Adipocyte (in vitro differentiated cells): ENCODE measurements around the gene ALG1L2.
"Not testable (repeated sequence)": the region's sequence is repeated elsewhere in the genome, so short reads cannot be mapped to it uniquely, and the experiment has no call there.

Experiments
- DNase-seq: peaks from one replicate; pipeline ENCODE4 v3.0.0-alpha.2; 2015; ENCODE audit warnings: low read depth
- H3K27me3 ChIP-seq: replicated peaks from 2 replicates; pipeline ENCODE4 v1.7.0; 2013; ENCODE audit warnings: mild to moderate bottlenecking, low read length, moderate library complexity; ENCODE audit not compliant: control insufficient read depth, insufficient read depth
- H3K36me3 ChIP-seq: 2 replicates; pipeline ENCODE4 v1.7.0; 2013; ENCODE audit warnings: low read length, mild to moderate bottlenecking, moderate library complexity; ENCODE audit not compliant: control insufficient read depth, insufficient read depth, severe bottlenecking
- H3K4me1 ChIP-seq: 2 replicates; pipeline ENCODE4 v1.7.0; 2013; ENCODE audit warnings: mild to moderate bottlenecking, low read length, moderate library complexity; ENCODE audit not compliant: control insufficient read depth, insufficient read depth
- H3K4me3 ChIP-seq: 2 replicates; pipeline ENCODE4 v1.7.0; 2013; ENCODE audit warnings: mild to moderate bottlenecking, low read length, moderate library complexity
- H3K9ac ChIP-seq: 2 replicates; pipeline ENCODE4 v1.7.0; 2013; ENCODE audit warnings: mild to moderate bottlenecking, low read length, moderate library complexity
- H3K9me3 ChIP-seq: 2 replicates; pipeline ENCODE4 v1.7.0; 2013; ENCODE audit warnings: mild to moderate bottlenecking, low read length, moderate library complexity; ENCODE audit not compliant: control insufficient read depth

ALG1L2 gene, protein sequence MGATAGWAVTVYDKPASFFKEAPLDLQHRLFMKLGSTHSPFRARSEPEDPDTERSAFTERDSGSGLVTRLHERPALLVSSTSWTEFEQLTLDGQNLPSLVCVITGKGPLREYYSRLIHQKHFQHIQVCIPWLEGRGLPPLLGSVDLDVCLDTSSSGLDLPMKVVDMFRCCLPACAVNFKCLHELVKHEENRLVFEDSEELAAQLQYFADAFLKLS

DNA sequence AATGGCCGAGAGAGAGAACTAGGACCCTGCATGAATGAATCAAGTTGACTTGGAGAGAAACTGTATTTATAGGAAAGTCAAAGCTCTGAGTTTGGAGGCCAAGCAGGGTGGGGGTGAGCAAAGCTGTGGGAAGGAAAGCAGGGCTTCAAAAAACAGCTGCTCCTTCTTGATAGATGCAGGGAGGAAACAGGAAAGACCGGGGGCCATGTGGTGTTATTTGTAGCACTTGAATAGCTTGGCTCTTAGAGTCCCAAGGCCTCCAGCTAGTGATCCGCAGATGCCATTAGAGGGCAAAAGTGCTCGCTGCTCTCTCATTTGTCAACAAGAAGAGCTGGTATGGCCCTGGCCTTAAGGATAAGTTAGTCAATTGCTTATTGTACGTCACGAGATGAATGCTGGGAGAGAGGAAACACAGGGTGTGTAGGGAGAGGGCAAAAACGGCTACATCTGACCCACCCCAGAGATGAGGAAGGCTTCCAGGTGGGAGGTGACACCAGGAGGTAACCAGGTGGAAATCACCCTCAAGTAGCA, at the start of gene ALG1L2:
Gene ALG1L2, plus strand, starts transcription at position 481 of the 531 bp plus-strand sequence. CDS start 186 bp downstream, outside the sequence.
- H3K27me3 ChIP-seq, result peaks cover 6% of the 10 kb centered on the region
- H3K4me1 ChIP-seq, result peaks cover 3% of the 10 kb centered on the region
- H3K9me3 ChIP-seq, result no peaks in the 10 kb centered on the region
- no peaks in the 10 kb centered on the region for H3K36me3 ChIP-seq
- H3K4me3 ChIP-seq, result no peak within 1 kb of the TSS
- DNase-seq, result no peak
- no peak within 1 kb of the TSS for H3K9ac ChIP-seq

DNA sequence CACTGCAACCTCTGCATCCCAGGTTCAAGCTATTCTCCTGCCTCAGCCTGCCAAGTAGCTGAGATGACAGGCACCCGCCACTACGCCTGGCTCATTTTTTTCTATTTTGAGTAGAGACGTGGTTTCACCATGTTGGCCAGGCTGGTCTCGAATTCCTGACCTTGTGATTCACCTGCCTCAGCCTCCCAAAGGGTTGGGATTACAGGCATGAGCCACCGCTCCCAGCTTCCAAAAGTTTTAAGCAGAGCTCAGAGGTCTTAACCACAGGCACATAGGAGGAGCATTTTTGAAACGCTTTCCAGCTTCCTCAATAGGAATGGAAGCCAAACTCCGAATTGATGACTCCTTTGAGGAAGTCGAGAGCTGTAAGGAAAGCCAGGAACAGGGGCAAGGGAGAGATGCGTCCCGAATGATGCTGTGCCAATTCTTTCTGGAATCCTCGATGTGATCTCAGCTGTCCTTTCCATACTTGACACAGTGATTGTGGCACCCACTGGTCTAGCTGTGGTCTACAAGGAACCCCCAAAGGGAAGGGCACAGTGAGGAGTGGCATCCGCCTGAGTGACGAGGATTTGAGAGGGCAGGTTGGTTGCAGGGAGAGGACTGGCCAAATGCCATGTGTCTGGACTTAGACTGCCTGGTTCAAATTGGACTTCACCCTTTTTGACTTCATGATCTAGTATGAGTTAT, 44.4 kb upstream of the ALG1L2 start:
- not testable (repeated sequence) for H3K9ac ChIP-seq, H3K4me3 ChIP-seq, DNase-seq, H3K36me3 ChIP-seq, H3K4me1 ChIP-seq, H3K27me3 ChIP-seq, H3K9me3 ChIP-seq

DNA sequence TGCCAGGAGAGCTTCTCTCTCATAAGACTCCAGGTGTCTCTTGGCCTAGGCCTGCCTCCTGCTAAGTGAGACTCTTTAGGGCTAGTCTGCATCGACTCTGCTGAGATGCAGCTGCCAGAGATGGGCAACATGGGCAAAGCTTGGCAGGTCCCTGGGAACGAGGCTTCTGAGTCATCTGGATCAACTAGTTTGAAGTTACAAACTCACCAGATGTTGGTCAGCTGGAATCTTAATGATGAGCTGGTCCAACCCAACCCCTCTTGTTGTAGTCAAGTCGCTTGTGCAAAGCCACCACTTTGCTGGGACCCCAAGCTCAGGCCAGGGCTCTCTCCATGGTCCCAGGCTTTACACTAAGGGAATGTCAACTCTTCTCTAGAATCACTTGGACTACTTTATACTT, 38.9 kb upstream of the ALG1L2 start:
- H3K36me3 ChIP-seq, H3K9me3 ChIP-seq: not testable (repeated sequence)
- DNase-seq, result peak; percentile 20

DNA sequence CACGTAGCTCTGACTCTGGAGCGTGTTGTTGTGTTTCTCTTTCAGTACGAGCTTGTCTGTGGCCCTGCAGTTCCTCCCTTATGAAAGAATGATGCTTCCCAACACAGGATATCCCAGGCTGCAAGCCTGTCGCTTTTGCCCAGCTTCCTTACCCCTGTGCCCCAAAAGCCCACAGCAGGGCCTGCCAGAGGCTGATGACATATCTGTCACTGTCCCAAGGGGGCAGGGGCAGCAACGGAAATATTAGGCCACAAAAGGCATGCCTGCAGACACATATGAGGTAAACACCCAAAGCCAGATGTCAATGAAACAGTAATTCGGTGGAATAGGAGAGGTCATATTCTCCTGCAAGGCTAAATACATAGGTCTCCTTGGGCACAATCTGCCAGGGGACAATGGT, 38.0 kb upstream of the ALG1L2 start:
- H3K27me3 ChIP-seq, H3K4me3 ChIP-seq, DNase-seq, H3K9ac ChIP-seq, H3K9me3 ChIP-seq, H3K36me3 ChIP-seq, H3K4me1 ChIP-seq: not testable (repeated sequence)

More for the DNA sequence above, 38.9 kb upstream of the ALG1L2 start:
- H3K27me3 ChIP-seq, H3K4me1 ChIP-seq, H3K4me3 ChIP-seq, H3K9ac ChIP-seq: not testable (repeated sequence)

DNA sequence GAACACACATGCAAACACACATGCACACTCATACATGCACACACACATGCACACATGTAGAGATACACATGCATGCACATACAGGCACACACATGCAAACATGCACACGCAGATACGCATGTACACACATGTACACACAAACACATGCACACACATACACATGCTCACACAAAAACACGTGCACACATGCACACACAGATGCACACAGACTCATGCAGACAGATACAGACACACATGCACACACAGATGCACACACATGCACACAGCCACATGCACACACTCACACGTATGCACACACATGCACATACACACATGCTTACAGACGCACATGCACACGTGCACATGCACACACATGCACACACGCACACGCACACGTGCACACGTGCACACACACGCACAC, 37.3 kb upstream of the ALG1L2 start:
- no peaks in the 10 kb centered on the region for H3K36me3 ChIP-seq
- no peaks in the 10 kb centered on the region for H3K27me3 ChIP-seq
- no peak overlapping the region for H3K9ac ChIP-seq
- no peaks in the 10 kb centered on the region for H3K9me3 ChIP-seq
- H3K4me3 ChIP-seq, result no peak overlapping the region
- DNase-seq, result no peak
- peaks cover 6% of the 10 kb centered on the region for H3K4me1 ChIP-seq

DNA sequence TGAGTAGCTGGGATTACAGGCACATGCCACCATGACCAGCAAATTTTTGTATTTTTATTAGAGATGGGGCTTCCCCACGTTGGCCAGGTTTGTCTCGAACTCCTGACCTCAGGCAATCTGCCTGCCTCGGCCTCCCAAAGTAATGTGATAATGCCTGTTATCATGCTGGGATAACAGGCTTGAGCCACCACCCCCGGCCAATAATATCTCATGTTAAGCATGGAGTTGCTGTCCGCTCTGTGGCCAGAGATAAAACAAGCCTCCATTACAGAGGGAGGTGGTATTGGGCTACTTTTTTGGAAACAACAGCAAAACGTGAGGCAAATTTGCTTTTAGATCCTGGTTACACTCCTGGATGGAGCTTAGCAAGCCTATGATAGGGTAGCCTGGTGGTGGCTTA, 32.9 kb upstream of the ALG1L2 start:
- Histone ChIP-seq H3K36me3 (no peaks in the 10 kb centered on the region), H3K4me1 (peaks cover 10% of the 10 kb centered on the region), H3K4me3 (no peak overlapping the region), H3K9me3 (no peaks in the 10 kb centered on the region), H3K27me3 (no peaks in the 10 kb centered on the region), H3K9ac (no peak overlapping the region)
- DNase-seq, result no peak

DNA sequence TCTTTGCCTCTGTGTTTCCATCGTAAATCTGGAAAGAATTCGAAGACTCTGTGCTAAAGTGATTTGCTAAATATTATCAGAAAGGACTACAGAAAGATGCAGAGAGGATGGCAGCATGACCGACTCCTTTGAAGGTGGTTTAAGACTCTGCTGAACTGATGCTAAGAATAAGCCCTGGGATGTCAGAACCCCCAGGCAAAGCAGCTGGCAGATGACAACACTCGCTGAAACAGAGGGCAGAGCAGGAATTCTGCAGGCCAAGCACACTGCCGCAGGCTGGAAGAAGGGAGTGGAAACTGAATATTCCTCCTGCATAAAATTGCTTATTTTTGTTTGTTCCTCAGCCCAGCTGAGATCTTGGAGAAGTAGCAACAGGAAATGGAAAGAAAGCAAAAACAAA, 29.3 kb upstream of the ALG1L2 start:
- not testable (repeated sequence) for H3K9me3 ChIP-seq, DNase-seq, H3K36me3 ChIP-seq, H3K9ac ChIP-seq, H3K4me3 ChIP-seq, H3K27me3 ChIP-seq, H3K4me1 ChIP-seq

DNA sequence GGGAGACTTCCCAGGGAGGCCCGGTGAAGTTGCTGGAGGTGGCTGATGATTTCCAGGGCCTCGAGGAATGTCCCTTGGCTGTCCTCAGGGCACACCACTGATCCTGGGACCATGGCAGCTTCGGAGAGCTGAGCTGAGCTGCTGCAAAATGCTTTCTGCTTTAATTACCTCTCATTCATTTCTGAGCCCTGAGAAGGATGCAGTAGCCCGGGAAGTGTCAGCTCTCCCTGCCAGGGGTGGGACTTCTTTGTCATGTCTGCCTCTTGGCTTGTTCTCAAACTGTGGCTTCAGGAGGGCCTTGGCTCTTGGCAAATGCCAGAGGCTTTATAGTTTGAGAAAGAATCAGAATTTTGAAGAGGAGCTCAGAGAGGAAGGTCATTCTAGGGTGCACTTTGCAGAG, 28.7 kb upstream of the ALG1L2 start:
- H3K9ac ChIP-seq, H3K27me3 ChIP-seq, H3K36me3 ChIP-seq, H3K9me3 ChIP-seq, H3K4me1 ChIP-seq, H3K4me3 ChIP-seq, DNase-seq: not testable (repeated sequence)

DNA sequence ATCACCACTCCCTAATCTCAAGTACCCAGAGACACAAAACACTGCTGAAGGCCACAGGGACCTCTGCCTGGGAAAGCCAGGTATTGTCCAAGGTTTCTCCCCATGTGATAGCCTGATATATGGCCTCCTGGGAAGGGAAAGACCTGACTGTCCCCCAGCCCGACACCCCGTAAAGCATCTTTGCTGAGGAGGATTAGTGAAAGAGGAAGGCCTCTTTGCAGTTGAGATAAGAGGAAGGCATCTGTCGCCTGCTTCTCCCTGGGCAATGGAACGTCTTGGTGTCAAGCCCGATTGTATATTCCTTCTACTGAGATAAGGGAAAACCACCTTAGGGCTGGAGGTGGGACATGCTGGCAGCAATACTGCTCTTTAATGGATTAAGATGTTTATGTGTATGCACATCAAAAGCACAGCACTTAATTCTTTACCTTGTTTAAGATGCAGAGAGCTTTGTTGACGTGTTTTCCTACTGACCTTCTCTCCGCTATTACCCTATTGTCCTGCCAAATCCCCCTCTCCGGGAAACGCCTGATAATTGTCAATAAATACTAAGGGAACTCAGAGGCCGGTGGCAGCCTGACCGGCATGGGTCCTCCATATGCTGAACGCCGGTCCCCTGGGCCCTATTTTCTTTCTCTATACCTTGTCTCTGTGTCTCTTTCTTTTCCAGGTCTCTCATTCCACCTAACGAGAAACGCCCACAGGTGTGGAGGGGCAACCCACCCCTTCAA, 23.9 kb upstream of the ALG1L2 start:
- H3K9me3 ChIP-seq, H3K27me3 ChIP-seq, DNase-seq, H3K9ac ChIP-seq, H3K36me3 ChIP-seq, H3K4me1 ChIP-seq, H3K4me3 ChIP-seq: not testable (repeated sequence)

DNA sequence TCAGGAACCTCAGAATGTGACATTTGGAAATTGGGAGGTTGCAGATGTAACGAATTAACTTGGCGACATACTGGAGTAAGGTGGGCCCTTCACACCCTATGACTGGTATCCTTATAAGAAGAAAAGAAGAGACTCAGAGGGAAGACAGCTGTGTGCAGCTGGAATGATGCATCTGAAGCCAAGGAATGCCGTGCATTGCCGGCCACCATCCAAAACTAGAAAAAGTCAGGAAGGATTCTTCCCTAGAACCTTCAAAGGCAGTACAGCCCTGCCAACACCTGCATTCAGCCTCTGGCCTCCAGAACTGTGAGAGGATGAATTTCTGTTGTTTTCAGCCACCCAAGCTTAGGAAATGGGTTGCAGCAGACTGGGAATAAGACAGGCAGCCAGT, 23.4 kb upstream of the ALG1L2 start:
- H3K9ac ChIP-seq, H3K36me3 ChIP-seq, H3K4me1 ChIP-seq, H3K9me3 ChIP-seq, DNase-seq, H3K27me3 ChIP-seq, H3K4me3 ChIP-seq: not testable (repeated sequence)

DNA sequence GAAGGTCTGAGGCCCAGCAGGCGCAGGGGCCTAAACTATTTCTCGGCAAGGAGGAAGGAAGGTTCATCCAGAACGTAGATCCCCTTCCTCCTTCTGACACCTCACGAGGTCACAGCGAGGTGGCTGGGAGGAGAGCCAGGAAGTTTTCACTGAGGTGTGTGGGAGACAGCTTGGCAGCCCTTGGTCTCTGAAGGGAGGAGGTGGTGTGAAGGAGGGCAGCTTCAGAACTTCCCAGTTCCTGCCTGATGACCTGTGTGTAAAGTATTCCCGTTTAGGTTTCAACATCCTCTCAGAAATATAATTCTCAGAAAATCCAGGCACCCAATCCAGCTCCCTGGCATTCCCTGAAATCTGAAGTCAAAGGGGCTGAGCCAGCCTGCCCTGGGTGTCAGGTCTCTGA, 22.9 kb upstream of the ALG1L2 start:
- not testable (repeated sequence) for H3K9ac ChIP-seq, H3K4me1 ChIP-seq, H3K4me3 ChIP-seq, DNase-seq, H3K27me3 ChIP-seq, H3K36me3 ChIP-seq, H3K9me3 ChIP-seq
